HCT116 (cell line): ENCODE data around the gene MRPS18A. TPM values are rescaled to one million over a fixed set of nuclear protein-coding genes. Genes with fewer than 3 reads are reported as not detected.

Experiments used
- ATAC-seq: fragments of 200-7000 bp; cut with Tn5 transposase; 2 replicates; pipeline ENCODE4 v1.9.1; 2020; ENCODE audit warnings: mild to moderate bottlenecking, moderate library complexity
- BruUV-seq: library from RNA; stranded (reverse); fragments of 400-500 nt; replicated peaks from 2 replicates; lab custom pipeline; 2021; lab: Mats Ljungman, UMichigan
- CTCF ChIA-PET: fragments of 300-600 bp; sonication (Branson Sonifier 250); formaldehyde crosslinking; loops from one replicate; lab custom pipeline; 2021; ENCODE audit warnings: antibody characterized with exemption; lab: Charles Lee
- POLR2A ChIA-PET: fragments of 300-600, 350-600 bp; sonication (Branson Sonifier 250); formaldehyde crosslinking; loops from one replicate; lab custom pipeline; 2021; ENCODE audit warnings: antibody characterized with exemption; lab: Charles Lee
- RAD21 ChIA-PET, 2 experiments: fragments of 300-600 bp; sonication (Branson Sonifier 250); formaldehyde crosslinking; loops; one replicate each; lab custom pipeline; 2023; ENCODE audit warnings: low total read pairs in 2 of 2; ENCODE audit not compliant: uncharacterized antibody in 2 of 2, unreplicated experiment in 2 of 2, low non-redundant PET in 1 of 2; lab: Charles Lee
- DNase-seq: peaks from one replicate; pipeline ENCODE4 v3.0.0-alpha.2; 2010; ENCODE audit warnings: low read depth, low spot score
- H2AFZ ChIP-seq: fragments of 200-600 bp; shearing (Covaris generic), sonication (generic); 2 replicates; pipeline ENCODE4 v1.6.1; 2017; ENCODE audit warnings: low read depth, mixed run types, mixed read lengths, antibody characterized with exemption, low read length; ENCODE audit not compliant: poor library complexity, severe bottlenecking
- H3K27ac ChIP-seq: 2 replicates; pipeline ENCODE4 v1.5.1; 2012; ENCODE audit warnings: low read depth, low read length
- H3K27me3 ChIP-seq: fragments of 200-600 bp; sonication (generic); 2 replicates; pipeline ENCODE4 v1.6.1; 2016; ENCODE audit warnings: mixed run types, low read length, mixed read lengths; ENCODE audit not compliant: insufficient read depth
- H3K36me3 ChIP-seq, 2 experiments: fragments of 200-500 bp in 1 of 2; fragments of 200-600 bp in 1 of 2; sonication (Bioruptor generic) in 1 of 2; sonication (generic) in 1 of 2; 2 replicates each; pipeline versions ENCODE4 v1.5.1 to v1.6.1; 2014 to 2016; ENCODE audit warnings: low read length in 2 of 2, inconsistent platforms in 1 of 2, mixed read lengths in 1 of 2, mixed run types in 1 of 2; ENCODE audit not compliant: insufficient read depth in 2 of 2, control insufficient read depth in 1 of 2
- H3K4me1 ChIP-seq, 2 experiments: fragments of 200-600 bp in 1 of 2; sonication (generic) in 1 of 2; 2 replicates each; pipeline versions ENCODE4 v1.5.1 to v1.6.1; 2012 to 2017; ENCODE audit warnings: low read length in 2 of 2, inconsistent platforms in 1 of 2, mild to moderate bottlenecking in 1 of 2, mixed read lengths in 1 of 2, mixed run types in 1 of 2, moderate library complexity in 1 of 2; ENCODE audit not compliant: insufficient read depth in 2 of 2, control insufficient read depth in 1 of 2
- H3K4me2 ChIP-seq: fragments of 200-600 bp; sonication (generic); 2 replicates; pipeline ENCODE4 v1.6.1; 2017; ENCODE audit warnings: mixed run types, low read length, mixed read lengths
- H3K4me3 ChIP-seq, 2 experiments: fragments of 200-600 bp in 1 of 2; sonication (generic) in 1 of 2; replicated peaks in 1 of 2; 2 replicates each; pipeline ENCODE4 v1.5.1; 2011 to 2016; ENCODE audit warnings: low read length in 2 of 2, control low read depth in 1 of 2, low read depth in 1 of 2, mild to moderate bottlenecking in 1 of 2, mixed read lengths in 1 of 2, mixed run types in 1 of 2
- H3K79me2 ChIP-seq: fragments of 200-600 bp; sonication (generic); 2 replicates; pipeline ENCODE4 v1.6.1; 2017; ENCODE audit warnings: mild to moderate bottlenecking, mixed run types, low read length, moderate library complexity, mixed read lengths; ENCODE audit not compliant: insufficient read depth
- H3K9ac ChIP-seq: fragments of 200-600 bp; sonication (generic); 2 replicates; pipeline ENCODE4 v1.6.1; 2016; ENCODE audit warnings: low read length, mixed read lengths
- H3K9me2 ChIP-seq: fragments of 200-600 bp; sonication (generic), shearing (Covaris generic); 2 replicates; pipeline ENCODE4 v1.6.1; 2017; ENCODE audit warnings: mixed run types, mild to moderate bottlenecking, moderate library complexity; ENCODE audit not compliant: insufficient read depth
- H3K9me3 ChIP-seq, 2 experiments: fragments of 200-500 bp in 1 of 2; fragments of 200-600 bp in 1 of 2; sonication (Bioruptor generic) in 1 of 2; sonication (generic) in 1 of 2; 2 replicates each; pipeline ENCODE4 v1.6.1; 2014 to 2017; ENCODE audit warnings: low read length in 2 of 2, mixed read lengths in 2 of 2, inconsistent platforms in 1 of 2, low read depth in 1 of 2, mild to moderate bottlenecking in 1 of 2, mixed run types in 1 of 2, moderate library complexity in 1 of 2; ENCODE audit not compliant: control insufficient read depth in 1 of 2, insufficient read depth in 1 of 2
- H4K20me1 ChIP-seq: fragments of 200-600 bp; sonication (generic), shearing (Covaris generic); 2 replicates; pipeline ENCODE4 v1.6.1; 2017; ENCODE audit warnings: mixed run types, mild to moderate bottlenecking, moderate library complexity; ENCODE audit not compliant: insufficient read depth
- CBX3 ChIP-seq: IDR thresholded peaks from 2 replicates; pipeline ENCODE4 v1.6.1; 2012; ENCODE audit warnings: low read depth
- CEBPB ChIP-seq: IDR thresholded peaks from 2 replicates; pipeline ENCODE4 v1.6.1; 2012; ENCODE audit warnings: low read depth
- CTCF ChIP-seq, 3 experiments: fragments of 200-600 bp in 1 of 3; sonication (generic) in 1 of 3; IDR thresholded peaks in 2 of 3; conservative IDR thresholded peaks in 1 of 3; 2 replicates each; pipeline ENCODE4 v1.5.1; 2012 to 2017; ENCODE audit warnings: low read depth in 2 of 3, low read length in 2 of 3, antibody characterized with exemption in 1 of 3, borderline replicate concordance in 1 of 3, control low read depth in 1 of 3, mild to moderate bottlenecking in 1 of 3, mixed read lengths in 1 of 3, mixed run types in 1 of 3, moderate library complexity in 1 of 3; ENCODE audit not compliant: insufficient read depth in 1 of 3
- EZH2 ChIP-seq: fragments of 200-600 bp; sonication (generic); IDR thresholded peaks from 2 replicates; pipeline ENCODE4 v1.6.1; 2017; ENCODE audit warnings: antibody characterized with exemption, mixed run types
- EZH2phosphoT487 ChIP-seq: fragments of 200-600 bp; IDR thresholded peaks from 2 replicates; pipeline ENCODE4 v1.6.1; 2018; ENCODE audit warnings: antibody characterized with exemption, borderline replicate concordance
- JUND ChIP-seq: IDR thresholded peaks from 2 replicates; pipeline ENCODE4 v1.6.1; 2012
- MAX ChIP-seq: IDR thresholded peaks from 2 replicates; pipeline ENCODE4 v1.6.1; 2012
- POLR2A ChIP-seq: IDR thresholded peaks from 2 replicates; pipeline ENCODE4 v1.7.0; 2011; ENCODE audit warnings: borderline replicate concordance; ENCODE audit not compliant: insufficient read depth, insufficient read length; ENCODE audit errors: extremely low read depth
- POLR2AphosphoS5 ChIP-seq: IDR thresholded peaks from 2 replicates; pipeline ENCODE4 v1.6.1; 2011; ENCODE audit warnings: mild to moderate bottlenecking, low read depth, low read length, moderate library complexity
- RAD21 ChIP-seq: IDR thresholded peaks from 2 replicates; pipeline ENCODE4 v1.6.1; 2012; ENCODE audit warnings: low read depth, mild to moderate bottlenecking
- REST ChIP-seq: IDR thresholded peaks from 2 replicates; pipeline ENCODE4 v1.6.1; 2012; ENCODE audit warnings: low read depth
- SIN3A ChIP-seq: IDR thresholded peaks from 2 replicates; pipeline ENCODE4 v1.6.1; 2012; ENCODE audit warnings: low read depth
- SP1 ChIP-seq: IDR thresholded peaks from 2 replicates; pipeline ENCODE4 v1.6.1; 2012; ENCODE audit warnings: low read depth
- SRF ChIP-seq: IDR thresholded peaks from 2 replicates; pipeline ENCODE4 v1.6.1; 2012; ENCODE audit warnings: low read depth
- TCF7L2 ChIP-seq: IDR thresholded peaks from 2 replicates; pipeline ENCODE4 v1.7.0; 2011; ENCODE audit warnings: borderline replicate concordance, inconsistent platforms; ENCODE audit not compliant: insufficient read depth, insufficient read length; ENCODE audit errors: extremely low read depth
- YY1 ChIP-seq: IDR thresholded peaks from 2 replicates; pipeline ENCODE4 v1.6.1; 2011; ENCODE audit warnings: low read length, low read depth, moderate library complexity, mild to moderate bottlenecking; ENCODE audit not compliant: insufficient replicate concordance; ENCODE audit errors: extremely low read depth
- ZFX ChIP-seq: fragments of 450-650 bp; IDR thresholded peaks from 2 replicates; pipeline ENCODE4 v1.6.1; 2017
- ZNF274 ChIP-seq: fragments of 200-500 bp; sonication (Bioruptor generic); IDR thresholded peaks from 2 replicates; pipeline ENCODE4 v1.6.1; 2014; ENCODE audit warnings: mild to moderate bottlenecking, low read depth, low read length, inconsistent platforms
- intact Hi-C: fragments of 100-400 bp; cut with micrococcal nuclease; formaldehyde crosslinking; loops from 2 replicates; pipeline ENCODE4 v1.10.0; 2022
- total RNA-seq: library from RNA; stranded (reverse); gene quantifications from one replicate; pipeline ENCODE4 v1.2.1, GENCODE V29; 2021; ENCODE audit not compliant: unreplicated experiment

Gene MRPS18A
- total RNA-seq, 1 experiment from 2014 or later, result 63.0 TPM

- no peak overlapping the region for H3K4me2 ChIP-seq
- DNase-seq, result no peak
- RAD21 ChIA-PET, result no interaction called here
- intact Hi-C loops, result no loop called here
- BruUV-seq, result no TSS peak
- no peaks in the 10 kb centered on the region for H4K20me1 ChIP-seq
- H2AFZ ChIP-seq, result no peak overlapping the region
- CTCF ChIA-PET, result interaction anchor here (4.6 kb wide), 1 partner anchor 409 kb away, joined by 45 read pairs; no protein-coding TSS in a partner anchor
- H3K27ac ChIP-seq, result no peak overlapping the region
- H3K79me2 ChIP-seq, result no peaks in the 10 kb centered on the region
- H3K9me3 ChIP-seq, result no peaks in the 10 kb centered on the region
- POLR2A ChIA-PET, result no interaction called here
- peaks cover 19 to 28% of the 10 kb centered on the region in 2 experiments for H3K36me3 ChIP-seq
- H3K4me1 ChIP-seq, result peaks cover 10 to 35% of the 10 kb centered on the region in 2 experiments
- no peak overlapping the region for H3K9ac ChIP-seq
- no peaks in the 10 kb centered on the region for H3K9me2 ChIP-seq
- no peaks in the 10 kb centered on the region for H3K27me3 ChIP-seq
- TF ChIP-seq CBX3, result no peak
- TF ChIP-seq ZNF274, result no peak
- TF ChIP-seq CTCF (IDR thresholded peaks at IDR 0.05 in 2 of 3, conservative IDR thresholded peaks at IDR 0.05 in 1 of 3; ENCODE audit: borderline replicate concordance in 1 of 3, insufficient read depth in 1 of 3, low read depth in 2 of 3, low read length in 2 of 3), result no peak
- TF ChIP-seq SIN3A, result no peak
- no peak for TF ChIP-seq ZFX
- TF ChIP-seq JUND, result no peak
- TF ChIP-seq EZH2, result no peak
- no peak for TF ChIP-seq MAX
- no peak for TF ChIP-seq CEBPB
- no peak for TF ChIP-seq EZH2phosphoT487
- TF ChIP-seq POLR2A, result no peak
- TF ChIP-seq SRF, result no peak
- no peak for TF ChIP-seq POLR2AphosphoS5
- no peak for TF ChIP-seq YY1
- no peak for TF ChIP-seq RAD21
- TF ChIP-seq SP1, result no peak
- no peak for TF ChIP-seq TCF7L2
- TF ChIP-seq REST, result no peak
- no peak for ATAC-seq
- H3K4me3 ChIP-seq, result no peak overlapping the region
These were observed 17.0 kb downstream of the MRPS18A start for GRCh38 chr6:43670623-43670986.
